ENCODE data around the gene DFFA.
"Not testable (repeated sequence)": the region's sequence is repeated elsewhere in the genome, so short reads cannot be mapped to it uniquely, and the experiment has no call there.

The DFFA gene, protein sequence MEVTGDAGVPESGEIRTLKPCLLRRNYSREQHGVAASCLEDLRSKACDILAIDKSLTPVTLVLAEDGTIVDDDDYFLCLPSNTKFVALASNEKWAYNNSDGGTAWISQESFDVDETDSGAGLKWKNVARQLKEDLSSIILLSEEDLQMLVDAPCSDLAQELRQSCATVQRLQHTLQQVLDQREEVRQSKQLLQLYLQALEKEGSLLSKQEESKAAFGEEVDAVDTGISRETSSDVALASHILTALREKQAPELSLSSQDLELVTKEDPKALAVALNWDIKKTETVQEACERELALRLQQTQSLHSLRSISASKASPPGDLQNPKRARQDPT

DNA sequence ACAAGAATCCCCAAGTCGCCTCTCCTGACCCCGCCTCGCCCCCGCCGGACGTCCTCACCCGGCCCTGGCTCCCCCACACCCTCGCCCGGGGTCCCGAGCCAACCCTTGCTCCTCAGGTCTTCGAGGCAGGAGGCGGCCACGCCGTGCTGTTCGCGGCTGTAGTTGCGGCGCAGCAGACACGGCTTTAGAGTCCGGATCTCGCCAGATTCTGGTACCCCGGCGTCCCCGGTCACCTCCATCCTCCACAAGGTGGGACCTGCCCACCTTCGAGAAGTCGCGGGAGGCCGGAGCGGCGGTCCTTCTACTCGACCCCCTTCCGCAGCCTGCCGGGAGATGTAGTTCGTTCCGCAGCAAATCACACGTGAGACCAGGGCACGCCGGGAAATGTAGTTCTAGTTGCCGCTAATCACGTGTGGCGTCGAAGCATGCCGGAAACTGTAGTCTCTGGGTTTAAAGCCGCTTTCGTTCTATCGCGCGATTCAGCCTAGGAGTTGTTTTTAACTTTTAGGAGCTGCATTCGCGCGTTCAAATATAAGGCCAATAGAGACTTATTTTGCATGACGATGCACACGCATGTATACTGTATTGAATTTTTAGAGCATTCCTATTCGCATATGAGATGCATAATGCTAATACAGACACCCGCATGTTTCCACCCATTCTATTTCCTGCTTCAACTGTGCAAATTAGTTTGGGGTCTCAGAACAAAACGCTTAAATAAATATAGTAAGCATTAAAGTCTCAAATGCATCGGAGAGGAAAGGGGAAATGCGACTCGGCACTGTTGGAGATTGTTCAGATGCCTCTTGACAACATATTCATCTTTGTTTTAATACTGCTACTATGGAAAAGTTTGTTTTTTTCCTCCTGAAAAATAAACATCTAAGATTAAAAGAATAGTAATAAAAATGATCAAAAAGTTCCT, at the start of gene DFFA:
TSS of gene DFFA (minus strand) at position 310 of the 925 bp plus-strand sequence. CDS start at position 239, 71 bp downstream.
- DNase-seq, result peak; percentile 97

DNA sequence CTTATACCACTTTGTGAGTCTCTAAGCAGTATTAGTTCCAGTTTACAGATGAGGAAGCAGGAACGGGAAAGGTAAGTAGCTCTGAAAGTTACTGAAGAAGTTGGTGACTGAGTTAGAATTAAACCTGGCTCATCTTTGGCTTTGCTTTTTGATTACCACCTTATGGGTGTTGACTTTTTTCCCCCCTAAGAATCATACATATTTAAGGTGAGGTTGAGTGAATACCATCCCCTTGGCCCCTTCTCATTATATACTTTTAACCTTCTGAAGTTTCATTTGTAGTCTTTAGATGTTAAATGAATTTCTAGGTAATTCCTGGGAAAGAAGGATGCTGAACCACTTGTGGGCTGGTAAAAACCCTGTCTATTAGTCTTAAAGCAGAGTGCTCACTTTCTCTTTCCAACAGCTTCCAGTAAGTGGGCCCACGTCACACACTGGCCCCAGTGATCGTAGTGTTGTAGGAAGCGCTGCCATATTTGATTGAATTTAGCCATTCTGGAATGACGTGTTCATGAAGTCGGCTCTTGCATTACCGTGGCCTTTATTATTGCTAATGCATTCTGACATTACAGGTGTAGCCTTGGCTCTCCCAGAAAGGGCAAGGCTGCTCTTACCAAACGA, 49.3 kb upstream of the DFFA start:
- no peak for DNase-seq

DNA sequence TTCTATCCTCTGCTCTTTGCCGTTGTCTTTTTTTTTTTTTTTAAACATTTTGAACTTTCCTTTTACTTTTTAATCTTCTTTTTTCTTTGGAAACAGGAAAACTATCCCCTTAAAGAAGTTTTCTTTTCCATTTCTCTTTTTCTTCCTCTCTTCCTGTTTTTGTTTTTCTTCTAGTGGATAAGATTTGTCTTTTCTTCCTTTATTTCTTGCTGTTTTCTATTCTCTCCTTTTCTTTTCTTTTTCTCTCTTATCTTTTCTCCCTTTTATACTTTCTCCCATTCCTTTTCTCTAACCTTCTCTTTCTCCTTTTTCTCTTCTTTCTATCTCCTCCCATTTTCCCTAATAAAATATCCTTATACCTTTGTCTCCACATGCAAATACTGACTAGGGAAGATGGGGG, 48.6 kb upstream of the DFFA start:
- DNase-seq, result no peak

DNA sequence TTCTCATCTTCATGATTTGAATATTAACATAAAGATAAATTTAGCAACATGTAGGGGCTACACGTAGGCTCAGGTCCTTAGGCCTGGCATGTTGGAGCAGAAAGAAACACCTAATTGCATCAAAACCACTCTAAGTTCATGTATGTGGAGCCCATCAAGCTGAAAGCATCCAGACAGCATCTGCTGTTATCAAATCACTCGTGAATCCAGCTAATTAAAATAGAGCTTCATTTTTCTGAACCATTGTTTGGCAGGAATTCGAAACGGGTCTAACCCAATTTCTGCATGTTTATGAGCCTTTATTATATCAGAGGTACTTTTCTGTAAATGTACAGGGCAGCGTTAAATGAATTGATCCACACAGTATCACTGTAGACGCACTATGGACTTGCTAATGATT, 48.2 kb upstream of the DFFA start:
- DNase-seq, result no peak

DNA sequence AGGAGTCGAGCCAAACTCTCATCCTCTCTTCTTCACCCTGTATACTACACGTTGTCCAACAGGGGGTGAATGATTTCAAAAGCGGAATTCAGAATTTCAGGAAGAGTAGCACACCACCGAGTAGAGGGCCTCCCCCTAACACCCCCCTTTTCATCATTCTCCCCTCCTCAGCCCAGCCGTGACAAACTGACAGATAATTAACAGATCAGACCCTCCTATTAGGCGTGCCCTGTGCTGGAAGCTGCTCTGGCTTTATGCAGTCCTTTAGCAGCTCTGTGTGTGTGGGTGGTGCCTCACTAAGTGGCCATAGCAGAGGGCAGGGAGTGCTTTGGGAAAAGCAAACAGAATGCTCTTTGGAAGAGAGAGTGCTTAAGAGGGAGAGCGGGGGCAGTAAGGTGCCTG, 46.7 kb upstream of the DFFA start:
- DNase-seq, result no peak

DNA sequence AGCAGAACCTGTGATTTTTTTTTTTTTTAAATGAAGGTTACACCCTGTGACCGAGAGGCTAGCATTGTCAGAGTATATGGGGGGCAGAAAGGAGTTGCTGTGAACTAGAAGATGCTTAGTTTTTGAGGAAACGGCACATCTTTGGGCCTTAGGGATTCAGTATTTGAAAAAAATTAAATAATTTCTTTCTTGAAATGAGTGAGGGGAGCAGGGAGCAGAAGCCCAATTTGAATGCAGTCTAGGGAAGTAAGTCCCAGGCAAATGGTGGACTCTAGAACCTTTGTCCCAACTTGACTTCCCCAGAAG, 45.3 kb upstream of the DFFA start:
- DNase-seq, result no peak

DNA sequence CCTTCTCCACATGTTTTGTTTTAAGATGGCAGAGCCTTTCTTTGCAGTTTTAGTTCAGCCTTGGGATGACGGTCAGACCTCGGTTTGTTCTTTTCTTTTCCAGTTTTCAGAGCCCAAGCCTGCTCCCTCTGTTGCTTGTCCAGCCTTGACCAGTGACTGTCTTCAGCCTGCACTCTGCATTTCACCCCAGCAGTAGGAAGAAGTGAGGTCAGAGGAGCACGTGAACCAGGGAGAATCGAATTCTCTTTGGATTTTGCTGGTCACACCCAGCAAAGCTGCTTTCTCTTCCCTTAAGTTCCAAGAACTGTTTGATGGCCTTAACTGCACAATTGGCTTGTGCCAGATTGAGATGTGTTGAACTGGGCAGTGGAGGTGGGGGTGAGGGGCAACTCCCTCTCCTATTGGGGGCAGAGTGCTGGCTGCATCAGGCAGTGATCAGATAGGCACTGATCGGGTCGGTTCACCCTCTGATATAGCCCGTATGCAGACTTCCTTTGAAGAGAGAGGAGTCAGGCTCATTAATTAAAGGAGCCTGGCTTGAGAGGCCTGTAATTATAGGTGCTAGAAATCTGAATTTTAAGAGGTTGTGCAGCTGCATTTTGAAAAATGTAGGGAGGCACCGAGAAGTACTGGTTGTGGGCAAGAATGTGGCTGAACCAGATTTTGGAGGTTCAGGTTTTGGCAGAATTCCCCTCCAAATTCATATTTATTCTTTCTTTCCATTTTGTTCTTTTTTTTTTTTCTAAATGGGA, 44.8 kb upstream of the DFFA start:
- no peak for DNase-seq

DNA sequence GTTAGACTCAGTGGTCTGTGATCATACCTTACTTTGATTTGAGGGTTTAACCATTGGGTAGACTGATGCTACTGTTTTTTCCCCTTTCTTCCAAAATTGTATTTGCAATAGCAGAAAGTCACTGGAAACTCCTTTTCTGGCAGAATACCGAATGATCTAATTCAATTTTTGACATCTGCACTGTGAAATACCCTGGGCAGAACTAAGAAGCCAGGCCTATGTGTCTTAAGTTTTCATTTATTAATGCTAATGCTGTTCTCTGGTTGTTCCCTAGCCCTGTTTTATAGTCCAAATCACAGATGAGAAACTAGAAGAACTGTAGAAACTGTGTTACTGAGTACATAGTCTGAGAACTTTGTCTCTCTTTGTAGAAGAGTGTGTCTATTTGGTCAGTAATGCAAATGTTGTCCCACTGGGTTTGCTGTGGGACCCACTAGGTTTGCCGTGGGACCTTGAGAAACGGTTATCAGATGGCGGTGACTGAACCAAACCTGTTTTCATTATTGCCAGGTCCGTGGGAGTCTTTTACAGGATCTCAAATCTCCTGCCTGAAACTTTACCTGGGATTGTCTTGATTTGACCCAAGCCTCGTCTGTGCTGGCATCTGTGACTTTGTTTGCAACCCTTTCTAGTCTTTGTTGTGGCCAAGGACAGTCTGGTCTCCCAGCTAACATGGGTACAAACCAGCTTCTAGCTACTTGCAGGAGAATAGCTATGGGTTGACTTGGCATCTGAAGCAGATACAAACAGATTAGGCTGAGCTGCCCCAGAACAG, 43.8 kb upstream of the DFFA start:
- DNase-seq, result no peak

DNA sequence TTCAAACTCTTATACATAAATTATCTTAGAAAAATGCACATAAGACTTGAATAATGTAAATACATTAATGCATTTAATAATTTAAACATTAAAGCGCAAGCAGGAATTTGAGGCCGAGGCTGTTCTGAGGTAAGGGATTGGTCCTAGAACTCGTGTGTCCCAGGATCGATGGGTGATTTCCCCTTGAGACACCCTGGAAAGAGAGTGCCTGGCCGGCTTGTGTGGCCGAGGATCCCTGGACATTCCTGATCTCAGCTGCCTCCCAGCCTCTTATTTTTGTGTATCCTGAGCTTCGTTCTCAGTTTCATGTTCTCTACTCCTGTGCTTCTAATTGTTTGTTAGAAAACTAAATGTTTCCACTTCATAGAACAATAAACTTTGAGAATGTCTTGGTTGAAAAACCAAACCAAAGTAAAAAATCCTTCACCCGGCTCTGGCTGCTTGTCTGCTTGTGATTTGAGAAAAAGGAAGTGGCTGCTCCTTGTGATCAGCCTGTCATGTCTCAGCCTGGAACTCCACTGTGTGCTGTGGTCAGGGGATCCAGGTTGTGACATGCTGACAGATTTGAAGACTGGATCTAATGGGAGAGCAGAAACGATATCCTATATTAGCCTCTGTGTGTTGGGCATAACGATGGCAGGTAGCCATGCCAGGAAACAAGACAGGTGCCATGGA, 43.1 kb upstream of the DFFA start:
- DNase-seq, result peak; percentile 18

DNA sequence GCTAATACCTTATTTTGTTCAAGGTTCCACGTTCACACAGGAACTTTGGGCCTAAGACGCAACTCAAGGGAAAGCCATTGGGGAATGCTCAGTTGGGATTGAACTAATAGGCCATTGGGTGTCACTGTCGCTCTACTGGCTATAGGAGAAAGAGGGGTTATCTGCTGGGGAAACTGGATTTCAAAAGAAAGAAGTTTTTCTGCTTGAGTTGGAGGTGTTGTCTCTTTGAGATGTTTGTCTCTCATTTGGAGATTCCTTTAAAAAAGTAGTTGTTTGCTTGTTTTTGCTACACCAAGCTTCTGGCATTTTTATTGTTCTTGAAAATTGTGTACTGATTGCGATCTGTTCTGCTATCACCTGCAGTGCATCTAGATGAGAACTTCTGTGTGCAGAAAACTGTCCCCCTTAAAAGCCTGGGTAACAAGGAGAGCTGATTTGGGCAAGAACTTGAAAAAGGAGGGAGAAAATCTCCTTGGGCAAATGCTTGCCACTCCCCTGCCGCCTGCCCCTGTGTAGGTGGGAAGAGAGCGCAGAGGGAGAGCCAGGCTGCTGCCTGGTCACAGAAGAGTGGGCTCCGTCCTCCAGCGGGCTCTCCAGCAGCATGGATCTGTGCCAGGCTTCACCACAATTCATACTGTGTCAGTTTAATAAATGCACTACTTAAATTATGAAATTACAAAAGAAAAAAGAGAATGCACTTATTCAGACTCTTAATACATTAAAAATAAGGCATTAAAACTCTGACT, 42.3 kb upstream of the DFFA start:
- DNase-seq, result no peak

DNA sequence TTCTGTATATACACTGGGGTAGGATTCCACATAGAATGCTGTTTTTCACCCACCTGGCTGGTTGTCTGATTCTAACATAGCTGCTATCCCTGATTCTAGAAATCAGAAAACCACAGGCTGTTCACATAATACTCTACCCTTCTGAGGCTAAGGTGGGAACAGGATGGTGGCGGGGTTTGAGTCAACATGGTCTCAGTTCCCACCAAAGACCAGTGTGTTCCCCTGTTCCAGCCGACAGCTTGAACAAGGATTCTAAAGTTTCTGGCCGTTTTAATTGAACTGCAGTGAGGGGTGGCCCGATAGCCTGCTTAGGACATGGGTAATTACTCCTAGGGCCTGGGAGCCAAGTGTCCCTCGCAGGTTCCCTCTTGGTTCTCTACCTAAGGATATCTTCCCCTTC, 40.9 kb upstream of the DFFA start:
- no peak for DNase-seq

DNA sequence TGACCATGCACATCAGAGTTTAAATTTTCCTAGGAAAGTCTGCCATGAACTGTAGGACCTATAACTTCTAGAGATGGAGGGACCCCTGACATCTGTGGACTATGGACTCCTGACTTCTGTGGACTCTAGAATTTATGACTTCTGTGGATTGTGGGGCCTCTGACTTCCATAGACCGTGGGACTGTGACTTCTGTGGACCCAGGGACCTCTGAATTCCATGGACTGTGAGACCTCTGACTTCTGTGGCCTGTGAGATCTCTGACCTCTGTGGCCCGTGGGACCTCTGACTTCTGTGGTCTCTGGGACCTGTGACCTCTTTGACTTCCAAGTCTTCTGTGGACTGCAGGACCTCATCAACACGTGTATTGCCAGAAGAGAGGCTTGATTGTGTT, 39.2 kb upstream of the DFFA start:
- DNase-seq, result no peak

DNA sequence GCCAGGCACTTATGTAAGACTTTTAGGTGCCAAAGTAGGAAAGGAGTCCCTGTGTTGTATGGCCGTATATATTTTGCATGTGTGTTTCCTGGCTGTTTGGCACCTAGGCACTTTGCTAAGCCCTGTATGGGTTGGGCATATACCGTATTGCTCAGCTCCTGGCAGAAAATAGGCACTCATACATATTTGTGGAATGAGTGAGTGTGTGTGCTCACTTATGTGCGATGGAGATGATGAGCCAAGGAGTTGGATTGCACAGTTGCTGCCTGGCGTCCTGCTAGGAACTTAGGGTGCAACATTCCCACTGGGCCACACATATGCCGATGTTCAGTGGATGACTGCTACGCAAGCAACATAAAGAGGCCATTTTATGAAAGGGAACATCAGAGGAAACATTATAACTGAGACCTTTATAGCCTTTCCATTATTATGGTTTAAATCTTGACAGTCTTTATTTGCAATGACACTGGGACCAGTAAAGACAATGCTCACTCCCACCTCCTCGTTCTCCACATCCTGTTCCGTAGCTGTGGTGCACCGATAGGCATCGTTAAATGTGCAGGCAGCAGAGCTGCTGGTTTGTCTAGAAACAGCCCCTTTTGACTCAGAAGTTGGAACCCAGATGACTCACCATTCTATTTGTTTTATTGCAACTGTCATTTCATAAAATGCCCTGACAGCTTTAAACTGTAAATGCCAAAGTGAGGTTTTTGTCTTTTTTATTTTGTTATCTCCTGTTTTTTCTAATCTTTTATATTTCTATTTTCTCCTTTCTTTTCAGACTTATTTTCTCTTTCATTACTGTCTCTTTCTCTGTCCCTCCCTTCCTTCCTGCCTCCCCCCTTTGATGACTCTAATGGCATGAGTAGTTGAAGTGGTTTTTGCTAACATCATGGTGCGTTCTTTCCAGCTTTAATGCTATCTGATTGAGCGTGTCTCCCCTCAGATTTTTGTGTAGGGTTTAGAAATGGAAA, 38.5 kb upstream of the DFFA start:
- DNase-seq, result peak; percentile 80

DNA sequence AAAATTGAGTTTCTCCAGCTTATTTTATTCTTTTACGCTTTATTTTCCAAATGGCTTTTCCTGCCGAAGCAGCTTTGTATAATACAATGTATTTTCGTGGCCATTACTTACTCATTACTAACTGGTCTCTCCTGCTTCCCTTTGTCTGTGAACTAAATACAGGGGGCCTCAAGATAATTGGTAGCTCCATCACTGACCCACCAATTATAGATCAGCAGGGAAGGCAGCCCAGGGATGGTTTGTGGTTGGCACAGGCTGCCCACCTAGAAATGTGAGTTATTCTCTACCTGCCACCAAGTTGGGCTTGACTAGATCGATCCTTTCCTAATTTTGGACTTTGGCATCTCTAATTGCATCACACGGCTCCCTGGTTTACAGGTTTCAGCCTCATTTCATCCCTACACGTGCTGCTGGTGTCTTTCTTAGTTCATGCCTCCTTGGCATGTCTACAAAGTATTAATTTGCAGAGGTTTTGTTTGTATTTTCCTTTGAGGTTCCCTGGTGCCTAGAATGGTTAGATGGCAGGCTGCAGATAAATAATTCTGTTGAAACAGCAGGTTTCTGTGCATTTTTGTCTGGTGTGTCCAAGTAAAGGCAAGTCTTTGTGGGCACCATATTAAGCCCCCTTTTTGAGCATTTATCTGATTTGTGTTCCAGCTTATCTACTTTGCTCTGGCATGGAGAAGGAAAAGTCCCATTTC, 37.6 kb upstream of the DFFA start:
- DNase-seq, result no peak

DNA sequence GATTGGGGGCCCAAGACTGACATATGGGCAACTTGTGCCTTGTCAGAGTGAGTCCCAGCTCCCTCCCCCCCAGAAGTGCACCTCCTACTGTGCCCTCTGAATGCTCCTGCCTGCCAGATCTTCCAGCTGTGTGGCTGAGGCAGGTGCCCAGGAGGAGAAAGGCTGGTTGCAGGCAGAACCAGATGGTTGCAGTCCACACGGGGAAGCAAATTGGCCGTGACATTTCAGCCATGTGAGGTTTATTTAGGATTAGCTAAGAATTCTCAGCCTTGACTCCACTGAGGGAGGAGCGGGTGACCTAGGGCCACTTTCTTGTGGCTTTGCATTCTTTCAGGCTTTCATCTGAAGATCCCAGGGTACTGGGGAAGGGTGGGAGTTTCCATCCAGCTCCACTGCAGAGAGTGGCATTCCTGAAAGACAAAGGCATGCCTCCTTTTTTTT, 36.2 kb upstream of the DFFA start:
- DNase-seq, result no peak

DNA sequence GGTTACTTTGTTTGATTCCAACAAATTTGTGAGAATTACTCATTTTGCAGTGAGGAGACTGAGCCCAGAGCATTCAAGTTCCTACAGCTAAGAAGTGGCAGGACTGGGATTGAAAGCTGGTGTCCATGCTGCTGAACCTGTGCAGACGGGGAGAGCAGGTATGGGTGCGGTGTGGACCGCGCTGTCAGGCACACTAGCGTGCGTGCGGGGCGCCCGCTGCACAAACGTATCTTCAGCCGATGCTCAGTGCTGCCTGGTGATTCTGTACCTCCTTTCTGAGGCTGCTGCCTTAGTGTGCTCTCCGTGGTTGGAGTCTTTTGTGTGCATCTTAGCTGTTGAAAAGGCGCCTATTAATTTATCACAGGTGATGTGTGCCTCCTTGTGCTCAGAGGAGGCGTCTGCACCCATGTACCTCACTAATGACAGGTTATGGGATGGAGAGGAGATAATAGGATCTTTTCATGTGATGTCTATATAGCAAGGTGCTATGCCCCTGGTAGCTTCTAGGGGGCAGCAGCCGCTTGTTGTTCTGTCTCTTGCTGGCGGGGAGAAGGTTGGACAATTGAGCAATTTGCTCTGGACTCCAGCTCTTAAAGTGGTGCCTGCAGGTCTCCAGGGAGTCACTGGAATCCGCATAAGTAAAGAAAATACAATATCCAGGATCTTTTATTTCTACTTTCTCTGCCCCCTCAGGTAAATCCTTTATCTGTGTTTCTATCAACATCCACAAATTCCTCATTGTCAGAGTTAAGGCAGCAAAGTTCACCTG, 35.0 kb upstream of the DFFA start:
- DNase-seq, result peak; percentile 27

DNA sequence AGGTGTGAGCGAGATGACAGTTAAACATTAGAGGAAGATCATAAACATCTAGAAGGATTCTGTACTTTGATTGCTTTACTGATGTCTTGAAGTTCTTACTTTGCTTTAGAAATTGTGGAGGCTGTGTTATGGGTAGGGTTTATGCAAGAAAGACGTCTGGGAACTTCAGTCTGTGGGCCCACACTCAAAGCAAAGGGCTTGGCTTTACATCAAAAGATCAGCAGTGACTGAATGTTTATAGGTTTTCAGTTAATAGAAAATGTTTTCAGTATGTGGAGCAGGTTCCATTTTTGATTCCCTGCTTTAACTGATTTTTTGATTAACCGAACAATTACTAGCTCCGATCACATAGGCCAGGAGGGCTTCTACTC, 34.3 kb upstream of the DFFA start:
- DNase-seq, result no peak

DNA sequence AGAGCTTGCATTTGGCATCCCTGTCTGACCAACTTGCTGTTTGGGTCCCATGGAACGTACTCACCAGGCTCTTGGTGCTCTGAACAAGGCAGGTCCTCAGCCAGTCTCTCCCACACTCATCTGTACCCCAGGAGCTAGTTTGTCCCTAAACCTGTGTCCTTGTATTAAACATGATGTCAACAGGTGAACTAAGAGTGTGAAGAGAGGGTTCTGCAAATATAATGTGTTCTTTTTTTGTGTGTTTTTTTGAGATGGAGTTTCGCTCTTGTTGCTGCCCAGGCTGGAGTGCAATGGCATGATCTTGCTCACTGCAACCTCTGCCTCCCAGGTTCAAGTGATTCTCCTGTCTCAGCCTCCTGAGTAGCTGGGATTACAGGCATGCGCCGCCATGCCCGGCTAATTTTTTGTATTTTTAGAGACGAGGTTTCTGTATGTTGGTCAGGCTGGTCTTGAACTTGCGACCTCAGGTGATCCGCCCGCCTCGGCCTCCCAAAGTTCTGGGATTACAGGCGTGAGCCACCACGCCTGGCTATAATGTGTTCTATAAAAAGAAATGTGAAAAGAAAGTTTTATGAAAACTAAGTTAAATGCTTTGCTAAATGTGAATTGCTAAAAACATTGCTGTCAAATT, 33.8 kb upstream of the DFFA start:
- DNase-seq, result not testable (repeated sequence)

Data from KG1 (cell line).